ENCODE results near the gene GRIK5.

Gene GRIK5

GRCh38 chr19:42075364-42075615 lies 5.3 kb upstream of the GRIK5 start:
- no peak for DNase-seq

DNA sequence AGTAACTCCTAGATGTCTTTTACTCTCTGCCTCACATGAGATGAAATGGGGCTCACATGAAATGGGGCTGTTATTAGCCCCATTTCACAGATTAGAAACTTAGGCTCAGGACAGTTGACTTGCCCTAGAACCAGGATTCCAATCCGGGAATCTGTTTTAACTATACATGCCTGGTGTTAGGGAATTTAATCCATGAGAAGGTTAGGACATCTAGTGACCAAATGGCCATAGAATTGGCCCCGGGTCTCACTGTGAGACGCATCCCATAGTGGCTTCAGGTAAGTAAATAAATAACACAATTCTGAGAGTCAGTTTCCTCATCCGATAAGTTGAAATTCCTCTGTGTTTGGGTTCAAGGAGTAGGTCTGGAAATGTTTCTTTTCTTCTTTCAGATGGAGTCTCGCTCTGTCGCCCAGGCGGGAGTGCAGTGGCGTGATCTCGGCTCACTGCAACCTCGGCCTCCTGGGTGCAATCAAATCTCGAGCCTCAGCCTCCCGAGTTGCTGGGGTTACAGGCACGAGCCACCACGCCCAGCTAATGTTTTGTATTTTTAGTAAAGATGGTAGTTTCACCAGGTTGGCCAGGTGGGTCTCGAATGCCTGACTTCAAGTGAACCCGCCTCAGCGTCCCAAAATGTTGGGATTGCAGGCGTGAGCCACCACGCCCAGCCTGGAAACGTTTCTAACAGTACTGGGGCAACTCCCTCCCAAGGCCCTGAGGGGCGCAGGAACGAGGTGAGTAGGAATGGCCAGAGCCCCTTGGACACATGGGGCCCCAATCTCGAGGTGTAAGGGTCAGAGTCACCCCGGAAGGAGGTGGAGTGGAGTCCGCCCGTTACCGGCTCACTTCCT lies 4.7 kb upstream of the GRIK5 start:
- no peak for DNase-seq

GRCh38 chr19:42071247-42071646 lies 1.2 kb upstream of the GRIK5 start:
- no peak for DNase-seq

DNA sequence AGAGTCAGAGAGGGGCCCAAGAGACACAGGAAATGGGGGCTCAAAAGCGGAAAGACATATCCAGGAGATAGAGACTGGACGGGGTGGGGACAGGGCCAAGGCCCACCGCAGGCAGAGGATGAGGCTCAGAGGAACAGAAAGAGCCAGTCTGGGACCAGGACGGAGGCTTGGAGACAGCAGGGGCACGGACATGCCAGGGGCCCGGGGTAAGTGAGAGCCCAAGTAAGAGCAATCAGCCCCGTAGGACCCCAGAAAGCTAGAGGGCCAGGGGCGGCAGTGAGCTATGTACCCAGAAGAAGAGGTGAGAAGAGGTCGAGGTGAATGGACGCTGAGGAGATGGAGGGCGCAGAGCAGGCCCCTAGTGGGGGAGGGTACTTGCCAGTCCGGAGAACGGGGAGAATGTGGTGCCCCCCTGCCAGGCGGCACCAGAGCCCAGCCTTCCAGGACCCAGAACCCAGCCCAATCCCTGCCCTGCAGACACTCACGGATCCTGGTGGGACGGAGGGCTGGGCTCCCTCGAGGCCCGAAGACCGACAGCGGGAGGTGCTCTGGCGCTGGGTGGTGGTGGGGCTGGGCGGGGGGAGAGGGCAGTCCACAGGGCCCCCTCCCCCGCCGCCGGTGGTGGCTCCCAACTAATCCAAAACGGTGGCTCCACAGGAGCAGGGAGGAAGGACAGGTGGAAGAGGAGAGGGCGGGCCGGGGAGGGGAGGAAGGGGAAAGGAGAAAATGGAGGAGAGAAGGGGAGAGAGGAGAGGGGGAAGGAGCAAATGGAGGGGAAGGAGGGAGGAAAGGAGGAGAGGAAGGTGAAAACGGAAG lies 1.0 kb downstream of the GRIK5 start:
- no peak for DNase-seq

- no peak for DNase-seq
Measured at GRCh38 chr19:42068361-42068755, 1.6 kb downstream of the GRIK5 start.

GRCh38 chr19:42067315-42067888 lies 2.6 kb downstream of the GRIK5 start:
- DNase-seq = no peak

- no peak for DNase-seq
Measured at GRCh38 chr19:42066075-42066754, 3.8 kb downstream of the GRIK5 start.

DNA sequence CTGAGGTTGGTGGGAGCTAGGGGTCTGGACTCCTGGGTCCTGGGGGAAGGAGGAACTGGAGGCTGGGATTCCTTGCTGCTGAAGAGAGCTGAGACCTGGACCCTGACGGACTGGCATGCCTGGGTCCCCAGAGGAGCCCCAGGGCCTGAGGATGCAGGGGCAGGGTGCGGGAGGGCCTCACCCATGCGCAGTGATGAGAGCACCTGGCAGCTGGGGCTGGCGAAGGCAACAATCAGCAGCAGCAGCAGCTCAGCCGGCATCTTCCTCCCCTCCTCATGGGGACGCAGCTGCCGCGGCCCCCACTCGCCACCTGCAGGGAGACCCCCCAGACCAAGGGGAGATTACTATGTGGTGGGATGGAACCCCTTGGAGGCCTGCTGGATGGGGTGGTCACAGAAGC lies 4.5 kb downstream of the GRIK5 start:
- no peak for DNase-seq

DNA sequence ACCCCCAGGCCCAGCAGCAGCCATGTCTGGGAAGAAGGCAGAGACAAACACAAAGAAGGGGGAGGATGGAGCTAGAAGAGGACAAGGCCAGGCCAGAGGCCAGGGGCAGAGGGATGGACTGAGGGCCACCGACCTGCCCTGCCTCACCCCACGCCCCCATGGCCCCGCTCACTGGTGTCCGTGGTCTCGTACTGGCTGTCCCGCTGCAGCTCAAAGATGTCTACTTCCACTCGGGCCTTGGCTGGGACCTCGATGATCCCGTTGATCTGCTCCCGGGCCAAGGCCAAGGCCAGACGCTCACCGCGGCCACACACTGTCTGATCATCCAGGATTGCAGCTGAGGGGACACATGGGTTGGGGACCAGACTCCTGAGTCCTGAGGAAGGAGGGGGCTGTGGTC lies 5.0 kb downstream of the GRIK5 start:
- no peak for DNase-seq

DNA sequence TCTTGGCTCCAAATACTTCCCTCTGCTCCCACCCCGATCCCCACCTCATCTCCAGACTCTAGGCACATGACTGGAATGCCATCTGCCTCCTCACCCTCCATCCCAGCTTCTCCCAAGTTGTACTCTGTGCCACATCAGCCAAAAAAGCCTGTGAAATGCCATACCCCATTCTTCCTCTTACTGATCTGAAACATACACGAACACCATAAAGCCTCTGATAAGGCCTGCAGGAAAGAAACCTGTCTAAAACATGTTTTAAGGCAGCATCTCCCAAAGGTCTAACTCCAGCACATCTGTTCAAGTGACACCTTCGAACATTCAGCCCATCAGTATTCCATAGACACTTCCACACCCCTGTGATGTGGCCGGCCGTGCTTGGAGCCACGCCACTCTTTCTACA lies 5.6 kb downstream of the GRIK5 start:
- DNase-seq = no peak

DNA sequence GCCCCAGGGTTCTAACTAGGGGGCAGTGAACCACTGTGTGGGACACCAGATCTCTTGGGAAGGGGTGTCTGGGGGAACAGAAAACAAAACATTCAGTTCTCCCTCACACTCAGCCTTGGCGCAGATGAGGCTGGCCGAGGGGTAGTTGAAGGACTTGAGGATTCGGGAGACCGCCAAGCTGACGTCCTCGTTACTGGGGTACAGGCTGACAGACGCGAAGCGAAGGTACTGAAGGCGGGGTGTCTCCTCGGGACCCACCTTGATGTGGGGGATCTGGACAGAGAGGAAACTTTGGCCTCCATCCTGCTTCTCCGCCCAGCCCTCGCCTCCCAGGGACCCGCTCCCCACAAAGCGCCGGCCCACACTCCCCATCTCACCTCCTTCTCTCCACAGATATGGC lies 7.6 kb downstream of the GRIK5 start:
- no peak for DNase-seq

- no peak for DNase-seq
Measured at GRCh38 chr19:42060117-42060516, 9.9 kb downstream of the GRIK5 start.

- DNase-seq = no peak
Measured at GRCh38 chr19:42059196-42059595, 10.8 kb downstream of the GRIK5 start.

DNA sequence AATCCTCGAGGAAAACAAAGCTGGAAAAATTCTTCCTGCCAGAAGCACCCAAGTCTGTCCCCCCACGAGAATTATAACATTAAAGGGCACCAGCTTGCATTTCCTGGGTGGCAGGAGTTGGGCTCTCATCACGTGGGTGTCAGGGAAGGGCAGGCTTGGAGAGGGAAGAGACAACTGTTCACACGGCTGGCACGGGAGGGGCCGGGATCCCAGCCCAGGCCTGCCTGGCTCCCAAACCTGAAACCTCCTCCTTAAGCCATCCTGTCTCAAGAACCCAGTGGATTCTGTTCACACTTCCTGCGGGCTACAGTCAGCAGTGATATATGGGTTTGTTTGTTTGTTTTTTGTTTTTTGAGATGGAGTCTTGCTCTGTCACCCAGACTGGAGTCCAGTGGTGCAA lies 12.2 kb downstream of the GRIK5 start:
- DNase-seq = no peak

GRCh38 chr19:42054205-42054604 lies 15.8 kb downstream of the GRIK5 start:
- DNase-seq = no peak

GRCh38 chr19:42053037-42053935 lies 16.7 kb downstream of the GRIK5 start:
- DNase-seq = no peak

DNA sequence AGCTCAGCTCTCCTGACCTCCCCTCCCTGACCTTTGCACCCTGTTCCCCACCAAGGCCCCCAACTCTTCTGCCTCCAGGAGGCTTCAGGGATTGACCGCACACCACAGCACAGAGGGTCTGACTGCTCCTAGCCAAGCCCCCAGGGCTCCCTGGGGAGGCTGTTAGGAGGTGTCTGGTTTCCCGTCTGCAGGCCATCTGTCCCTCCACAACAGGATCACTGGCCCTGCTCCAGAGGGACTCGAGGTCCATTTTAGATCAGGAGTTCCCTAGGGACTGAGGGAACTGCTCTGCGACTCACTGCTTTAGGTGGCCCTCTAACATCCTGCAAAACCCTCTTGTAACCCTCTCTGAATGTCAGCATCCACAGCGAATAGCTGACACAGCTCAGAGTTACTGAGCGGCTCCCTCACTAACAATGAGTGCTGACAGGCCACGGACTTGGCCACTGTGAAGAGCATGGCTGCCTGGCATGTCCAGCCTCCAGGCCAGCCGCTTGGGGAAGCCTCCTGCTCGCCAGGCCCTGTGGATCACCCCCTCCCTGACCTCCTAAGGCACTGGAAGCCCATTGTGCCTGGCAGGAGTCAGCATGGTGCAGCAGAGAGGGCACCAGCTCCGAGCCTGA lies 17.7 kb downstream of the GRIK5 start:
- no peak for DNase-seq

GRCh38 chr19:42051166-42052115 lies 18.6 kb downstream of the GRIK5 start:
- no peak for DNase-seq

DNA sequence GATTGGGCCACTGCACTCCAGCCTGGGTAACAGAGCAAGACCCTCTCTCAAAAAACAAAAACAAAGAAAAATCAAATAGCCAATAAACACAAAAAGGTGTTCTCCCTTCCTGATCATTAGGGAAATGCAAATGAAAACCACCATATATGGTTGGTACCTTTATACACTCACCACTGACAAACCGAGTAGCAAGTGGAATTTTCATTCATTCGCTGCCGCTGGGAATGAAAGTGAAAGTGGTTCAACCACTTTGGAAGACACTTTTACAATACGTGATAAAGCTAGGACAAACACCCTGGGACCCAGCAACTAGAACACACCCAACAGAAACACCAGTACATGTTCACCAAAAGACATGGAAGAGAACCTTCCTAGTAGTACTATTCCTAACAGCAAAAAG lies 21.0 kb downstream of the GRIK5 start:
- DNase-seq = no peak

DNA sequence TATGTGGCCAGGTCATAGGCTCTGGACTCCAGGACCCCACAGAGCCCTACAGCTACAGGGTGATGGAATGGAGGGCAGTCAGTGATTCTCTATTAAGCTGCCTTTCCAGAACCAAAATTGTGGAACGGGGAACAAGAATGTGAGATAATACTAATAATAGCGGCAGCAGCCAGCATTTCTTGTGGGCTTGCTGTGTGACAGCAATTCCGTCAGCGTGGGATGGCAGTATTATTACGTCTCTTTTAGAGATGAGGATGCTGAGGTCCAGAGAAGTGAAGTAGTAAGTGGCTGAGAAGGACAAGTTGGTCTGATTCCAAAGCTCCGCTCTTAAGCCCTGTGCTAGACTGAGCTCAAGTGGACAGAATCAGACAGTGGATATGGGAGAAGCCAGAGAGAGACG lies 24.4 kb downstream of the GRIK5 start:
- DNase-seq = no peak
